ENCODE data around the gene CD58.

DNA sequence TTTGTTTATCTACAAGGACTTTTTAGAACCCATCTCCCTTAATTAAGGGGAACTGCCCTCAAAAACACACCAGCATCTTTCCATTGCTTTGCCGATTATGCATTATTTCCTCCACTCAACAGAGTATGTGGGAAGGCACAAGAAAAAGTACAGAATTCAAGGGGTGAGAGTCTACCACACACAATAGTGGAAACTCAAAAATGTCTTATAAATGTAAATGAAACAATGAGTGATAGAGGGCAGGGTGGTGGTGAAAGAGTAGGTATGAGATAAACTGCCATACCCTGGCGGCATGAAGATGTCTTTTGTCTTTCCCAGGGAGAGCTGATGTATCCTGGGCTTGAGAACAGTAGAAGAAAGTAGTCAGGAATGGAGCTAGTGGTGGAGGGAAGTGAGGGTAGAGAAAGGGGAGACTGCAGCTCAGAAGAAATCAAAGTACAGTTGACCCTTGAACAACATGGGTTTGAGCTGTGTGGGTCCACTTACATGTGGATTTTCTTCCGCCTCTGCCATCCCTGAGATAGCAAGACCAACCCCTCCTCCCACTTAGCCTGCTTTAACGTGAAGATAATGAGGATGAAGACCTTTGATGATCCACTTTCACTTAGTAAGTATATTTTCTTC lies 24.4 kb downstream of the CD58 start:
- no peak for TF ChIP-seq RFX5 (IDR thresholded peaks at IDR 0.05; ENCODE audit: low read depth, low read length)
- TF ChIP-seq, protein P1, sequence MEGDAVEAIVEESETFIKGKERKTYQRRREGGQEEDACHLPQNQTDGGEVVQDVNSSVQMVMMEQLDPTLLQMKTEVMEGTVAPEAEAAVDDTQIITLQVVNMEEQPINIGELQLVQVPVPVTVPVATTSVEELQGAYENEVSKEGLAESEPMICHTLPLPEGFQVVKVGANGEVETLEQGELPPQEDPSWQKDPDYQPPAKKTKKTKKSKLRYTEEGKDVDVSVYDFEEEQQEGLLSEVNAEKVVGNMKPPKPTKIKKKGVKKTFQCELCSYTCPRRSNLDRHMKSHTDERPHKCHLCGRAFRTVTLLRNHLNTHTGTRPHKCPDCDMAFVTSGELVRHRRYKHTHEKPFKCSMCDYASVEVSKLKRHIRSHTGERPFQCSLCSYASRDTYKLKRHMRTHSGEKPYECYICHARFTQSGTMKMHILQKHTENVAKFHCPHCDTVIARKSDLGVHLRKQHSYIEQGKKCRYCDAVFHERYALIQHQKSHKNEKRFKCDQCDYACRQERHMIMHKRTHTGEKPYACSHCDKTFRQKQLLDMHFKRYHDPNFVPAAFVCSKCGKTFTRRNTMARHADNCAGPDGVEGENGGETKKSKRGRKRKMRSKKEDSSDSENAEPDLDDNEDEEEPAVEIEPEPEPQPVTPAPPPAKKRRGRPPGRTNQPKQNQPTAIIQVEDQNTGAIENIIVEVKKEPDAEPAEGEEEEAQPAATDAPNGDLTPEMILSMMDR (conservative IDR thresholded peaks at IDR 0.05; ENCODE audit: low read depth, low read length) = no peak
- TF ChIP-seq MAZ (IDR thresholded peaks at IDR 0.05; ENCODE audit: borderline replicate concordance, low read depth, low read length) = no peak
- no peak for TF ChIP-seq MXI1 (IDR thresholded peaks at IDR 0.05; ENCODE audit: borderline replicate concordance, low read depth, low read length)
- TF ChIP-seq FOS (IDR thresholded peaks at IDR 0.05; ENCODE audit: low read depth, low read length) = no peak
- no peak for TF ChIP-seq POLR2A (IDR thresholded peaks at IDR 0.05; ENCODE audit: low read depth, low read length)
- no peak for TF ChIP-seq SMC3 (IDR thresholded peaks at IDR 0.05; ENCODE audit: low read depth, low read length)
- no peak for TF ChIP-seq RCOR1 (IDR thresholded peaks at IDR 0.05; ENCODE audit: insufficient replicate concordance, low read length)
- TF ChIP-seq, protein P2, sequence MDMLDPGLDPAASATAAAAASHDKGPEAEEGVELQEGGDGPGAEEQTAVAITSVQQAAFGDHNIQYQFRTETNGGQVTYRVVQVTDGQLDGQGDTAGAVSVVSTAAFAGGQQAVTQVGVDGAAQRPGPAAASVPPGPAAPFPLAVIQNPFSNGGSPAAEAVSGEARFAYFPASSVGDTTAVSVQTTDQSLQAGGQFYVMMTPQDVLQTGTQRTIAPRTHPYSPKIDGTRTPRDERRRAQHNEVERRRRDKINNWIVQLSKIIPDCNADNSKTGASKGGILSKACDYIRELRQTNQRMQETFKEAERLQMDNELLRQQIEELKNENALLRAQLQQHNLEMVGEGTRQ (IDR thresholded peaks at IDR 0.05; ENCODE audit: low read depth, low read length) = no peak
- no peak for TF ChIP-seq NFE2L2 (IDR thresholded peaks at IDR 0.05; ENCODE audit: low read depth, low read length)
- TF ChIP-seq RAD21 (IDR thresholded peaks at IDR 0.05; ENCODE audit: low read length) = no peak
- TF ChIP-seq, protein P3, sequence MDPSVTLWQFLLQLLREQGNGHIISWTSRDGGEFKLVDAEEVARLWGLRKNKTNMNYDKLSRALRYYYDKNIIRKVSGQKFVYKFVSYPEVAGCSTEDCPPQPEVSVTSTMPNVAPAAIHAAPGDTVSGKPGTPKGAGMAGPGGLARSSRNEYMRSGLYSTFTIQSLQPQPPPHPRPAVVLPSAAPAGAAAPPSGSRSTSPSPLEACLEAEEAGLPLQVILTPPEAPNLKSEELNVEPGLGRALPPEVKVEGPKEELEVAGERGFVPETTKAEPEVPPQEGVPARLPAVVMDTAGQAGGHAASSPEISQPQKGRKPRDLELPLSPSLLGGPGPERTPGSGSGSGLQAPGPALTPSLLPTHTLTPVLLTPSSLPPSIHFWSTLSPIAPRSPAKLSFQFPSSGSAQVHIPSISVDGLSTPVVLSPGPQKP (IDR thresholded peaks at IDR 0.05; ENCODE audit: borderline replicate concordance, low read depth, low read length) = no peak
- TF ChIP-seq CEBPB (IDR thresholded peaks at IDR 0.05; ENCODE audit: low read depth, low read length) = no peak
- no peak for TF ChIP-seq CHD1 (IDR thresholded peaks at IDR 0.05; ENCODE audit: low read depth, low read length)
